ENCODE measurements around the gene GSN.
A peak's percentile ranks its signal among the peaks of the same experiment; 100 is the strongest.

GSN gene

DNA sequence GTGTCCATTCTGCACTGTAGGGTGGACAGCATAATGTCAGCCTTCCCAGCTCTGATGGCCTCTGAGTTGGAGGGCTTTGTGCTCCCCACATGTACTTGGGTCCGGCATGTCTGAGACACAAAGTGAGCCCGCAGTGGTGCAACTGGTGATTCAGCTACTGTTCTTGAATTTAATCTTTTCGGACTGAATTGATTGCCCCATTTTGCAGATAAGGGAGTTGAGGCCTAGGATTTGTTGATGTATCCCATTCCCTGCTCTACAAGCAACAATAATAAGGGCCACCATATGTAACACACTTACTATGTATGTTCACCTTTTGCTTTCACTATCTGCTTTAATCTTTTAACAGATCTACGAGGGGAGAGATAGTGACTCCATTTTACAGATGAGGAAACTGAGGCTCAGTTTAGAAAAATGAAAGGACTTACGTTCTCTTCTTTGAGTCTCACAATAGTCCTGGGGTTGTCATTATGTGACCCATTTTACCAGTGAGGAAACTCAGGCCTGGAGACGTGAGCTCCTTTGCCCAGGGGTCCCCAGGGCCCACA is 4.5 kb downstream of the GSN start:
- TF ChIP-seq, protein P1, sequence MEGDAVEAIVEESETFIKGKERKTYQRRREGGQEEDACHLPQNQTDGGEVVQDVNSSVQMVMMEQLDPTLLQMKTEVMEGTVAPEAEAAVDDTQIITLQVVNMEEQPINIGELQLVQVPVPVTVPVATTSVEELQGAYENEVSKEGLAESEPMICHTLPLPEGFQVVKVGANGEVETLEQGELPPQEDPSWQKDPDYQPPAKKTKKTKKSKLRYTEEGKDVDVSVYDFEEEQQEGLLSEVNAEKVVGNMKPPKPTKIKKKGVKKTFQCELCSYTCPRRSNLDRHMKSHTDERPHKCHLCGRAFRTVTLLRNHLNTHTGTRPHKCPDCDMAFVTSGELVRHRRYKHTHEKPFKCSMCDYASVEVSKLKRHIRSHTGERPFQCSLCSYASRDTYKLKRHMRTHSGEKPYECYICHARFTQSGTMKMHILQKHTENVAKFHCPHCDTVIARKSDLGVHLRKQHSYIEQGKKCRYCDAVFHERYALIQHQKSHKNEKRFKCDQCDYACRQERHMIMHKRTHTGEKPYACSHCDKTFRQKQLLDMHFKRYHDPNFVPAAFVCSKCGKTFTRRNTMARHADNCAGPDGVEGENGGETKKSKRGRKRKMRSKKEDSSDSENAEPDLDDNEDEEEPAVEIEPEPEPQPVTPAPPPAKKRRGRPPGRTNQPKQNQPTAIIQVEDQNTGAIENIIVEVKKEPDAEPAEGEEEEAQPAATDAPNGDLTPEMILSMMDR (IDR thresholded peaks at IDR 0.05; ENCODE audit: low read length, missing control alignments) = no peak
- no peak for DNase-seq (ENCODE audit: low read depth)
- no peak overlapping the region for H3K4me3 ChIP-seq (replicated peaks; ENCODE audit: low read depth, low read length)

DNA sequence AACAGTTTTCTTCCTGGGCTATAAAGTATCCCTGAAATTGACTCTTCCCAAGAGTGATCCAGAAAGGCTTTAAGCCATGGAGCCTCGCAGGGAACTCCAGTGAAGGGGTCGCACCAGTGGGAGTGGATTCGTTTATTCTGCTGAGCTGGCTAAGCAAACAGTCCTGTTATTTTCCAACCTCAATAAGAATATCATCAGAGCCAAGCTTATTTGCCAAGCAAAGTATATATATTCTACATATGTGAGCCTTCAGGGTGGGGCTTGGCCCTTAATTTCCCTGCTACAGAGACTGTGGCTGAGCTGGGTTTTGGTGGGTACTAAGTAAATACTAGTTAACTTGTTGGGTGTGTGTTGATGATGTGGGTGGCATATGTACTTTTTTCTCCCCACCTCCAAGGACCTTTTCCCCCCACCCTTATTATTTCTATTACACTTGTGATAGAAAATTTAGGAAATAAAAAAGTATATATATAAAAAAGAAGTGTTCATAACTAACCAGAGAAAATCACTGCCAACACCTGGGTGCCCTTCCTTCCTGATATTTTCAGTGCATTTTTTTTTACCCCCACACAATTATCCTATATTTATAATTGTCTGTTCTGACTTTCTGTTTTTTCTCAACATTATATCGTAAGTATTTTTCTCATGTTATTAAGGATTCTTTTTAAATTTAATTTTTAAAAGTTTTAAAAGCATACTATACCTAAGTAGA is 5.3 kb downstream of the GSN start:
- DNase-seq (ENCODE audit: low read depth) = no peak
- H3K4me3 ChIP-seq (replicated peaks; ENCODE audit: low read depth, low read length) = no peak overlapping the region
- TF ChIP-seq, protein P1 (IDR thresholded peaks at IDR 0.05; ENCODE audit: low read length, missing control alignments) = no peak

- TF ChIP-seq, protein P1 (IDR thresholded peaks at IDR 0.05; ENCODE audit: low read length, missing control alignments) = no peak
Observed at GRCh38 chr9:121274851-121275250, 6.9 kb downstream of the GSN start.

DNA sequence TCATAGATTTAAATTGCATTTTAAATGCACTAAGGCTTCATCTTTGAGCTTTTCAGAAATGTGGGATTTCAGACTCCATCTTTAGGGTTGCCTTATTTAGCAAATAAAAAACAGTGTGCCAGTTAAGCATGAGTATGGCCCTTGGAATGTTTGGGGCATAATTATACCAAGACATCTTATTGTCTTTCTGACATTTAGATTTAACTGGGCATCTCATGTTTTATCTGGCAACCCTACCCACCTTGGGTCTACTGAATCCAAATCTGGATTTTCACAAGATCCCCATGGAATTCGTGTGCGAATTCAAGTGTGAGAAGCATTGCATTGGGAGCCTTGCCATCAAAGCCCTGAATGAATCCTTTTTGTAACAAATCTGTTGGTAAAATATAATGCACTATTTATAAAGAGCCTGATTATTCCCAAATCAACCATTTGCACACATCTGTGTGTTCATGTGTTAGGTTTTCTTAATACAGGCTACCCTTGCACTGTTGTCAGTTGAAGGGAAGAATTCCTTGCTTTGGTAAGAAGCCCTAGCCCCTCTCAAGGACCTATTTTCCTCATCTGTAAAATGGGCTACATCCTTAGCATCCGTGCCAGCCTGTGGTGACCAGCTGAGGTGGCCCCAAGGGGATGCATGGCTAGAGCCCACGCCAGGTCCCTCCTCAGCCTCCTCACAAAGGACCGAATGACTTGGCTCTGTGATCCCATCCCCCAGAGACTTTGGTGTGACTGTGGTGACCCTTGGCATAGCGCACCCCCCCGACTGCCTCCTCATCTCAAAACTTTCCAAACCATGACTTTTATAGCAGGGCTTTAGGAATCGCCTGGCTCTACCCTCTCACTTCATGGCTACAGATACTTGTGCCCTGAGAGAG is 8.1 kb downstream of the GSN start:
- no peak overlapping the region for H3K4me3 ChIP-seq (replicated peaks; ENCODE audit: low read depth, low read length)
- TF ChIP-seq, protein P1 (IDR thresholded peaks at IDR 0.05; ENCODE audit: low read length, missing control alignments) = no peak
- DNase-seq (ENCODE audit: low read depth) = no peak

More at GRCh38 chr9:121274851-121275250, 6.9 kb downstream of the GSN start:
- no peak overlapping the region for H3K4me3 ChIP-seq (replicated peaks; ENCODE audit: low read depth, low read length)
- DNase-seq (ENCODE audit: low read depth) = no peak

- TF ChIP-seq, protein P1 (IDR thresholded peaks at IDR 0.05; ENCODE audit: low read length, missing control alignments) = no peak
Observed at GRCh38 chr9:121277026-121277425, 9.1 kb downstream of the GSN start.

GRCh38 chr9:121277518-121278295 is 9.7 kb downstream of the GSN start:
- TF ChIP-seq, protein P1 (IDR thresholded peaks at IDR 0.05; ENCODE audit: low read length, missing control alignments) = no peak
- H3K4me3 ChIP-seq (replicated peaks; ENCODE audit: low read depth, low read length) = peak overlapping the region; percentile 11
- peak; percentile 35 for DNase-seq (ENCODE audit: low read depth)

More at GRCh38 chr9:121277026-121277425, 9.1 kb downstream of the GSN start:
- no peak for DNase-seq (ENCODE audit: low read depth)
- H3K4me3 ChIP-seq (replicated peaks; ENCODE audit: low read depth, low read length) = no peak overlapping the region

All from fibroblast of pulmonary artery (primary cell).